Measurements from ENCODE around the gene MGAM2. TPM values are rescaled to one million over a fixed set of nuclear protein-coding genes. Genes with fewer than 3 reads are reported as not detected.

Gene MGAM2
- total RNA-seq, 1 experiment from 2014 or later, result 10.1 TPM

DNA sequence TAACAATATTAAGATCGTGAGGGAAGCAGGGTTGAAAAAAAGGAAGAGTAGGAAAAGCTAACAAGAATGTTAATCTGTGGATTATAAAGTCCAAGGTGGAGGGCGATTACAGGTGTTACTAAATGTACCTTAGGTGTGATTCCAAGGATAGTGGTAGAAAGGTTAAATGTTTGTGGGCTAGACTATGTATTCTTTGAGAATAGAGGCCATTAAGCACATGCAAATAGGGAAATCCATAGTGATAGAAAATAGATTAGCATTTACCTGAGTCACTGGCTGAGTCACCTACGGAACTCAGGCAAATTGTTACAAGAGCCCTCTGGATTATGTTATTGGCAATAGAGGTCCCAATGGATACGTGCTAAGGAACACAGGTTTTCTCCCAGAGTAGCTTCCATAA, 9.0 kb downstream of the MGAM2 start:
- DNase-seq (ENCODE audit: low spot score), result peak; percentile 39

DNA sequence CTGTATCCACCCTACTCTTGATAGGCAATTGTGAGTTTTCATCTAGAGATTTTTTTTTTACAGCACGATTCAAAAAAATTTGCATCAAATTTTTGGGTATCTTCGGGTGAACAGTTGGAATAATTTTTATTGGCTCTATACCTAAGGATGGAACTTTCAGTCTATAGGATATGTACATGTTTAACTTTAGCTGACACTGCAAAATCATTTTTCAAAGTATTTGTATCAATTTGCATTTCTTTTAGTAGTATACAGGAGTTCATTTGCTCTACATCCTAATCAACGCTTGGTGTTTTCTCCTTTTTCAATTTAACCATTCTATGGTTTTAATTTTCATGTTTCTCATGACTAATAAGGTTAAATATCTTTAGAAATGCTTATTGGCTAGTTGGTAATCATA, 11.7 kb downstream of the MGAM2 start:
- no peak for DNase-seq (ENCODE audit: low spot score)

GRCh38 chr7:142125256-142125955, 13.9 kb downstream of the MGAM2 start:
- no peak for DNase-seq (ENCODE audit: low spot score)

GRCh38 chr7:142130267-142130666, 18.7 kb downstream of the MGAM2 start:
- DNase-seq (ENCODE audit: low spot score), result no peak

- DNase-seq (ENCODE audit: low spot score), result no peak
Observed at GRCh38 chr7:142131439-142132185, 20.1 kb downstream of the MGAM2 start.

- no peak for DNase-seq (ENCODE audit: low spot score)
Observed at GRCh38 chr7:142133731-142134148, 22.2 kb downstream of the MGAM2 start.

- DNase-seq (ENCODE audit: low spot score), result no peak
Observed at GRCh38 chr7:142134909-142135308, 23.4 kb downstream of the MGAM2 start.

DNA sequence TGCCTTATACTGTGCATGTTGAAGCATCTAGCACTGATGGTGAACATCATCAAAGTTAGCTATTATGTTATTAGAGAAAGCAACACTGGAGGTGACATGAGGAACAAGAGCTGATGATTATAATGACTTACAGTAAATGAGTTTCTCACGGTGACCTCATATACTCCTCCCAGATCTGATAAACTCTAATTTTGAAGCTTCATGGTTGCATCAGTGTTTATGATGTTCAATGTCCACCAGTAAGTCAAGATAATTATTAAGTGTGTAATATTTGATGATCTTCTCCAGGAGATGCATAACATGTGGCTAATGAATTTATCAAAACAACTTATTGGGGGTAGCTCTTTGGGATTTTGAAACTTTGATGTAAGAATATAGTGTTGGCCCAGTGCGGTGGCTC, 27.5 kb downstream of the MGAM2 start:
- no peak for DNase-seq (ENCODE audit: low spot score)

DNA sequence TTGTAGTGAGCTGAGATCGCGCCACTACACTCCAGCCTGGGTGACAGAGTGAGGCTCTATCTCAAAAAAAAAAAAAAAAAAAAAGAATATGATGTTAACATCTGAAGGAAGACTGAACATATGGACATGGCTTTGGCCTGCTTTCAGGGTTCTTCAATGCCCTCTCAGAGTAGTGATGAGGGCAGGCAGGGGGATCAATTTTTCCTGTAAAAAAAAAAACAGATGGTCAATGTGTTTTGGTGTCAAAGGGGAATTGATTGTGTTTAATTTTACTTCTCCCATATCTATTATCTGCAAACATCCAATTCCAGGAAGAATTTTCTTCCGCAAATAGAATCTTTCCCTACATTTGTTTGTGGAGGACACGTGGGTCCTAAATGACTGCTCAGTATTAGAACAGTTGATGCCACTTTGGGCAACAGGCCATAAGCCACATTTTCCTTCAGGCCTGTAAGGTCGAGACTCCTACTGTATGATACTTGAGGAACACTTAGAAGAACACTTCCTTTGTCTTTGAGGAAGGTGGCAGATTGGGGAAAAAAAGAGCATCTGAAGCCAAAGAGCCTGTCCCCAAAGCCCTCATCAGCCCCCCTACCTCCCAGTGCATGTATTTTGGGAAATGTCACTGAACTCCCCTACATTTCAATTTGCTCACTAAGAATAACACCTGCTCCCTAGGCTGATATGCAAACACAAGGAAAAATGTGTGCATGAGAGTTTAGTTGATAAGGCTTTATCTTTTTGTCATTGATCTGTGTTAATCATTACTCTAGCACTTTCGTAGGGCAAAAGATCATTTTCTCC, 28.3 kb downstream of the MGAM2 start:
- DNase-seq (ENCODE audit: low spot score), result no peak

DNA sequence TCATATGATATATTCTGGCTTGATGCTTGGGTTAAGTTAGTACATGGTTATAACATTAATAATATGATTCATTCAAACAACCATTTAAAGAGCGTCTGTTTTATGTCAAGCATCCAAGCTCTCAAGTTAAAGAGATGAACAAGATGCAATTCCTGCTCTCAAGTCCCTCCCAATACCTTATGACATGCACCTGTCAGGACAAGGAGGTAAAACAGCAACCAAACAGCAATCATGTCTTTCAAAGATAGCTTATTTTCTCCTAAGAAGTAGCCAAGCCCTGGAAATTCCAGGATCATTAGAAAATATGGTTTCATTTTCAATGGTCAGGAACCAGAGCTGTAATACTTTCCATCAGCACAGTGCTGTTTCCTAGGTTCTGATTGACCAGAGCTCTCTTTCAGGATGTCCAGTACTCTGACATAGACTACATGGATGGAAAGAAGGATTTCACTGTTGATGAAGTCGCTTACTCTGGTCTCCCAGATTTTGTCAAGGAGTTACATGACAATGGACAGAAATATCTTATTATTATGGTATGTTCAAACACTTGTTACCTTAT, 29.0 kb downstream of the MGAM2 start:
- DNase-seq (ENCODE audit: low spot score), result no peak

GRCh38 chr7:142142702-142143101, 31.2 kb downstream of the MGAM2 start:
- DNase-seq (ENCODE audit: low spot score), result no peak

- DNase-seq (ENCODE audit: low spot score), result no peak
Observed at GRCh38 chr7:142146124-142146523, 34.6 kb downstream of the MGAM2 start.

DNA sequence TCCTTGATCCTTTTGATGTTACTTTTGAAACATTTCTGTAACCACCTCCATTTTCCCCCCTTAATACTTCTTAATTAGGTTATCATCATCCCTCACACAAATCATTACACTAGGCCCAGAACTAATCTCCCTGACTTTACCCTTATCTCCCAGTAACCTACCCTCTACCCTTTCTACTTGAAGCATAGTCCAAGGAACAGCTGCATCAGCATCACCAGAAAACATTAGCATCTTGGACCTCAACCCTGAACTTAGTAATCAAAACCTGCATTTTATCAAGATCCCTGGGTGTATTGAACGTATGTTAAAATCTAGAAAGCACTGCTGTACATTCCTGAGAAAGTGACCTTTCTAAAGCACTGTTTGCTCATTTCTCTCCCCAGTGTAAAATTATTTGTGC, 38.8 kb downstream of the MGAM2 start:
- no peak for DNase-seq (ENCODE audit: low spot score)

GRCh38 chr7:142150869-142151268, 39.4 kb downstream of the MGAM2 start:
- no peak for DNase-seq (ENCODE audit: low spot score)

DNA sequence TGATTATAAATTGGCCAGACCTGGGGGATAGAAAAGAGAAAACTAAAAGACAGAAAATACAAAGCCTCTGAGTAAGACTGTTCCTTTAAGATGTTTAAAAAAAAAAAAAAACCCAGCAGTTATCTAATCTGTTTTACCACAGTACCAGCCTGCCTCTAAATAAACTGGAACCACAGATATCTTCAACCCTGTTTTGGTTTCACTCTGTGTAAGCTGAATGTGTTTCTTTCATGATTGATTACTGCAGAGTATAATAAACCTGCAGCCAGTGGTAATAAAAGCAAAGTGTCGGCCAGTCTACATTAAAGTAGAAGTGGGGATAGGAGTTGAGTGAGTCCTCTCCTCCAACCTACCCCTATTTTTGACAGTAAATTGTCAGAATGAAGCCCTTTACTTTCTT, 40.6 kb downstream of the MGAM2 start:
- DNase-seq (ENCODE audit: low spot score), result no peak

DNA sequence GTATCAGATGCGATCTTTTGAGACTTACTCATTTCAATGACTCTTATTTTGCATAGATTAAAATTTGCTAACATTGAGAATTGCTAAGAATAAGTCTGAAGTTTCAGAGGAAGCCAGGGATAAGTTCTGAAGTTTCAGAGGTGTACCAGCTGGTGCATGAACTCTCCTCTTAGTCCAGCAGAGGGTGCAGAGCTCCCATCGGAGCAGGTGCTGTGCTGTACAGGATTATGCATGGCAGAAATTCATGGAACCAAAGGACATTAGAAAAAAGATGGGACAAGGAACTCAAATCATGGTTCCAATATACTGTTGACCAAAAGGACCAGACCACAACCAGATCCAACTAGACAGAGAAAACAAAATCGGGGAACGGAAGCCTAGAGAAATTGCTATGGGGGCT, 41.9 kb downstream of the MGAM2 start:
- peak; percentile 65 for DNase-seq (ENCODE audit: low spot score)

DNA sequence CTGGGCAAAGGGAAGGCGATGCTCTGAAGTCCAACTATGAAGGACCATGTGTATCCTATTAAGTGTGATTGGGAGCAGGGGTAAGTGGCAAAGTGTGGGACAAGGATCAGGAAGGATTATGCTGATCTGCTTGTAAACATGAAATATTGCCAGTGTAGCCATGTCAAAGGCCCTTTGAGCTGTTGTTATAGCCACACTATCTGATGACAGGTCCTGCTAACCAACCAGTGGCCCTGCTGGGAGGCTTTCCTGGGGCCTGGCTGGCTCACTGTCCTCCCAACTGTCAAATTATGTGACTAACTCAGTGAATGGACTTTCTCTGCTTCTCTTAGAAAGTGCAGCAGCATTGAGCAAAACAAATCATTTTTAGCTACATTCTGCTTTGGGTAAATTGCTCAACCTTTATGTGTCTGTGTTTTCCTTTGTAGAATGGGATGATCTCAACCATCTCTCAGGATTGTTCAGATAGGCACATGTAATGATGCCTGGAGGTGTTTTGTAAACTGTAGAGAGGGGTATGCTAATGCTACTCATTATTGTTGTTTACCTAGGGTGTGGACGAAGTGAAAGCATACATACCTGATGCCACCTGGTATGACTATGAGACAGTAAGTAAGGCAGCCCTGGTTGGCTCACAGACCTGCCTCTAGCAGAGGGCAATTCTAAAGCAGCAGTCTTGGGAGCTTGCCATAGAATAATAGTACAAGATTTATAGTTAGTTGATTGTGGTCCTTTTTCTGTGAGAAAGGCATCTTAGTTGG, 47.4 kb downstream of the MGAM2 start:
- no peak for DNase-seq (ENCODE audit: low spot score)

DNA sequence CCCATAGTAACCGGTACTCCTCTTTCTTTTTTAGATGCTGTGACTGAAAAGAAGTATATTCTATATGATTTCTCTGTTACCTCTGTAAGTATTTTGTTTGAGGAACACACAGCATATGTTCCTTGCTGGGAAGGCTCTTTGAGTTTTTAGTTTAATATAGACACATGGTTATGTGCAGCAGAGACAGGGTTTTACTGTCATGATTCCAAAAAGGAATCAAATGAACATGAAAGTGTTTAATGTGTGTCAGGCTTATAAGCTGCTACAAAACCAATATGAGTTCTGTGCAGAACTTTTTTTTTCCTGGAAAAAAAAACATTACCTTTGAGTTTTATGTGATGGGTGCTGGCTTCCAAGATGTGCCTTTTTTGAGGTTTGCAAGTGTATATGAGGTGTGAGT, 50.4 kb downstream of the MGAM2 start:
- DNase-seq (ENCODE audit: low spot score), result no peak

GRCh38 chr7:142168746-142169145, 57.2 kb downstream of the MGAM2 start:
- DNase-seq (ENCODE audit: low spot score), result peak; percentile 41

DNA sequence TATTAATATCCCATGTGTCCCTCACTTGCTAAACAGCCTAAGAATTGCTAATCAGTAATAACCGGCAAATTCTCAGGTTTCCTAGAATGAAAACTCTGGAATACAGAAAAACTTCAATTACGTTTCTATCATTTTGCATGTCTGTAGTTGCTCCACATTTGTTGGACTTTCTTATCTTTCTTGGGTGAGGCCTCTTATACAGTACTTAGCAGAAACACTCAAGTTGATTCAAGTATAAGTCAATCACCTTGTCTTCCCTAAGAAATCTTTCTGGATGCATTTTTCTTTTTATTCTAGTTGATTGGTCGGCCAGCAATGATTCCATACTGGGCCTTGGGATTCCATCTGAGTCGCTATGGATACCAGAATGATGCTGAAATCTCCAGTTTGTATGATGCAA, 61.4 kb downstream of the MGAM2 start:
- DNase-seq (ENCODE audit: low spot score), result no peak

DNA sequence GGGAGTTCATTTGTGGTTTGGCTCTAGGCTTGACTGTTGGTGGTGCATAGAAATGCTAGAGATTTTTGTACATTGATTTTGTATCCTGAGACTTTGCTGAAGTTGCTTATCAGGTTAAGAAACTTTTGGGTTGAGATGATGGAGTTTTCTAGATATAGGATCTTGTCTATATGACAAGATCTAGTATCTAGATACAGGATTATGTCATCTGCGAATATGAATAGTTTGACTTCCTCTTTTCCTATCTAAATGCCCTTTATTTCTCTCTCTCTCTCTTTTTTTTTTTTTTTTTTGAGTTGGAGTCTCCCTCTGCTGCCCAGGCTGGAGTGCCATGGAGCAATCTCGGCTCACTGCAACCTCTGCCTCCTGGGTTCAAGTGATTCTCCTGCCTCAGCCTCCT, 62.9 kb downstream of the MGAM2 start:
- DNase-seq (ENCODE audit: low spot score), result no peak

Measured in HT-29 (cell line).